Measurements from ENCODE around the gene OGT.

DNA sequence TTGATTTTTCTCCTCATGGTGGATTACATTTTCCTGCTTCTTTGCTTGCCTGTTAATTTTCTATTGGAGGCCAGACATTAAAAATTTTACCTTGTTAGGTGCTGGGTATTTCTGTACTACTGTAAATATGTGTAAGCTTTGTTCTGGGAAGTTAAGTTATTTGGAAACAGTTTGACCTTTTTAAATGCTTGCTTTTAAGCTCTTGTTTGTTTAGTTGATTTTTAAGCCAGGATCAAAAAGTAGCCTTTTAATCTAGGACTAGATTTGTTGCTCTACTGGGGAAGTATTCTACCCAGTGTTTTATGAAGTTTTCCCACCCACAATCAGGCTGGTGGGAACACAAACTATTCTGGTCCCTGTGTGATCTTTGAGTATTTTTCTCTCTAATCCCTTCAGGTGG lies 45.1 kb upstream of the OGT start:
- TF ChIP-seq CHD2 (IDR thresholded peaks at IDR 0.05; ENCODE audit: low read length, partially characterized antibody) (no peak), TP53 (CRISPR knock-in tag; IDR thresholded peaks at IDR 0.05) (no peak), ZNF302 (CRISPR knock-in tag; IDR thresholded peaks at IDR 0.05) (no peak)
- TF ChIP-seq, protein P1, sequence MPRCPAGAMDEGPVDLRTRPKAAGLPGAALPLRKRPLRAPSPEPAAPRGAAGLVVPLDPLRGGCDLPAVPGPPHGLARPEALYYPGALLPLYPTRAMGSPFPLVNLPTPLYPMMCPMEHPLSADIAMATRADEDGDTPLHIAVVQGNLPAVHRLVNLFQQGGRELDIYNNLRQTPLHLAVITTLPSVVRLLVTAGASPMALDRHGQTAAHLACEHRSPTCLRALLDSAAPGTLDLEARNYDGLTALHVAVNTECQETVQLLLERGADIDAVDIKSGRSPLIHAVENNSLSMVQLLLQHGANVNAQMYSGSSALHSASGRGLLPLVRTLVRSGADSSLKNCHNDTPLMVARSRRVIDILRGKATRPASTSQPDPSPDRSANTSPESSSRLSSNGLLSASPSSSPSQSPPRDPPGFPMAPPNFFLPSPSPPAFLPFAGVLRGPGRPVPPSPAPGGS (IDR thresholded peaks at IDR 0.05), result no peak
- TF ChIP-seq, protein P2, sequence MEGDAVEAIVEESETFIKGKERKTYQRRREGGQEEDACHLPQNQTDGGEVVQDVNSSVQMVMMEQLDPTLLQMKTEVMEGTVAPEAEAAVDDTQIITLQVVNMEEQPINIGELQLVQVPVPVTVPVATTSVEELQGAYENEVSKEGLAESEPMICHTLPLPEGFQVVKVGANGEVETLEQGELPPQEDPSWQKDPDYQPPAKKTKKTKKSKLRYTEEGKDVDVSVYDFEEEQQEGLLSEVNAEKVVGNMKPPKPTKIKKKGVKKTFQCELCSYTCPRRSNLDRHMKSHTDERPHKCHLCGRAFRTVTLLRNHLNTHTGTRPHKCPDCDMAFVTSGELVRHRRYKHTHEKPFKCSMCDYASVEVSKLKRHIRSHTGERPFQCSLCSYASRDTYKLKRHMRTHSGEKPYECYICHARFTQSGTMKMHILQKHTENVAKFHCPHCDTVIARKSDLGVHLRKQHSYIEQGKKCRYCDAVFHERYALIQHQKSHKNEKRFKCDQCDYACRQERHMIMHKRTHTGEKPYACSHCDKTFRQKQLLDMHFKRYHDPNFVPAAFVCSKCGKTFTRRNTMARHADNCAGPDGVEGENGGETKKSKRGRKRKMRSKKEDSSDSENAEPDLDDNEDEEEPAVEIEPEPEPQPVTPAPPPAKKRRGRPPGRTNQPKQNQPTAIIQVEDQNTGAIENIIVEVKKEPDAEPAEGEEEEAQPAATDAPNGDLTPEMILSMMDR (IDR thresholded peaks at IDR 0.05), result no peak

Data from A549 (cell line).